GF-D8 (cell line): Measurements from ENCODE around the gene ARHGDIG.
A peak's percentile ranks its signal among the peaks of the same experiment; 100 is the strongest.

Experiments used
- DNase-seq: peaks from one replicate; lab custom pipeline; 2025; lab: John Stamatoyannopoulos, UW

The ARHGDIG gene

DNA sequence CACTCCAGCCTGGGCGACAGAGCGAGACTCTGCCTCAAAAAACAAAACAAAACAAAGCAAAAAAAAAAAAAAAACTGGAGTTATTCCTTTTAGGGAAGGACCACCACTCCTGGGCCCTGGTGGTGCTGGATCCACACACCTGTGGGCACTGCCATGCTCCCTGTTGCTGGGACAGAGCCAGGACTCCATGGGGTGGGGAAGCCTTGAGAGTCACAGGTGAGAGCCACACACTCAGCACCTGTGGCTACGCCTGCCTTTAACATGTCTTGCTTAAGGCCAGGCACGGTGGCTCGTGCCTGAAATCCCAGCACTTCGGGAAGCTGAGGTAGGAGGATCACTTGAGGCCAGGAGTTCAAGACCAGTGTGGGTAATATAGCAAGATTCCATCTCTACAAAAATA lies 20.8 kb downstream of the ARHGDIG start:
- DNase-seq = no peak

DNA sequence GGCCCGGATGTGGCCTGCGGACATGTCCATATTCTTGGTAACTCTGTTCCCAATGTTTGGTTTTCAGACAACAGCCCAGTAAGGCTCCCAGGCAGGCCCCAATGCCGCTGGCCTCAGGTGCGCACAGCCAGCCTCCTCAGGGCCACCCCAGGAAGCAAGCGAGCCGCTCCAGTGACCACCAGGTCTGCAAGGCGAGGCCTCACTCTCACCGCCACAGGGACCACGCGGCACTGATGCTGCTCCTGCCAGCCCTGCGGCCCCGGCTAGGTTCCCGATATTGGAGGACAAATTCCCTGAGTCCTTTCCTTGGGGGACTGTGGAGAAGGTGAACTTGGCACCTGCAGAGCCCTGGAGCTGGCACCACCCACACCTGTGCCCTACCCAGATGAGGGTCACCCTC lies 21.6 kb downstream of the ARHGDIG start:
- DNase-seq = no peak

DNA sequence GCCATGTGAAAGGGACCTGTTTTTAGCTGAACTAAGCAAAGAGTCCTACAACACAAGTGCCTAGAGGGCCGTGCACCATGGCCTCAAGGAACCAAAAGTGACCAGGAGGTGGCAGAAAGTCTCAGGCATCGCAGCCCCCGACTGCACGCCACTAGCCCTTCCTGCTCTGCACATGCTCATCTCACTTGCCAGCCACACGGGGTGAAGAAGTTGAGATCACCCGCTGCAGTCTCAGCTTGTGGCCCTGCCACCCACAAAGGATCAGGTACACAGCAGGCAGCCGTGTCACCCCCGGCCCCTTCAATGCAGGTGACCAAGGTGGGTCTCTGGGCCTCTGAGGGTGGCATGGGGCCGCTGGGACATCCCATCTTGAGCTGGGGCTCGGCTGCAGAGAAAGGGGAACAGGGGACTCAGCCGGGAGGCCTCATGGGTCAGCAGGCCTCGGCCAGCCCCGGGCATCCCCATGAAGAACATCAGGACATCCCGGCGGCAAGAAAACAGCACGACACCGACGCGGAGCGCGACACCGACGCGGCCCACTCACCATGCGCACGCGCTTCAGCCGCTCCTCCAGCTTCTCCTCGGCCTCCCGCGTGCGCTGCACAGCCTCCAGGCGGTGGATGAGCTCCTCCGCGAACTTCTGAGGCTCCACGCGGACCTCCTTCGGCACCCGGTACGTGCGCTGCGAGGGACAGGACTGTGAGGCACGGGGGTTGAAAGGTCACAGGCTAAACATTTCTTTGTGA lies 23.5 kb downstream of the ARHGDIG start:
- no peak for DNase-seq

DNA sequence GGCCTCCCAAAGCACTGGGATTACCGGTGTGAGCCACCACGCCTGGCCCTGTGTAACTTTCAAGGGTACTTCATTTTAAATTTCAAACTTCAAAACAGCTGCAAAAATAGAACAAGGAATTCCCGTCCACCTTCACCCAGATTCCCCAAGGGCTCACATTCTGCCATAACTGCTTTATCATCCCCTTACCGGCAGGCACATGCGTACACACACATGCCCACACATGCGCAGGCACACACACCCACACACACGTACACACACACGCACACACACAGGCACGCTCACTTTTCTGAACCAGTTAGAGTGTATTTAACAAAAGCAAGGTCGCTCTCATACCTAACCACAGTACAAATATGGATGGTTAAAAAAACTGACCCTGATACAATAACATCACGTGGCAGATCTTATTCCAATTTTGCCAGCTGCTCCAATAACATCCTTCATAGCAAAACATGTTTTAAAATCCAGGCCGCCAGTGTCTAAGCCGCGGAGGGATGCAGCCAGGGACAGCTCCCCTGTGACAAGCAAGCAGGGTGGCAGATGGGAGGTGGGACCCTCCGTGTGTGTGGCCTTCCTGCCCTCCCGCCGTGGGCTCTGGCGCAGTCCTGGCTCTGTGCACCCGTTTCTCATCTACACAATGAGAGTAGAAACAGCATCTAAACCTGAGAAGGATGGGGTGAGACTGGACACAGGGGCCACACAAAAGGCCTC lies 25.7 kb downstream of the ARHGDIG start:
- DNase-seq = no peak

DNA sequence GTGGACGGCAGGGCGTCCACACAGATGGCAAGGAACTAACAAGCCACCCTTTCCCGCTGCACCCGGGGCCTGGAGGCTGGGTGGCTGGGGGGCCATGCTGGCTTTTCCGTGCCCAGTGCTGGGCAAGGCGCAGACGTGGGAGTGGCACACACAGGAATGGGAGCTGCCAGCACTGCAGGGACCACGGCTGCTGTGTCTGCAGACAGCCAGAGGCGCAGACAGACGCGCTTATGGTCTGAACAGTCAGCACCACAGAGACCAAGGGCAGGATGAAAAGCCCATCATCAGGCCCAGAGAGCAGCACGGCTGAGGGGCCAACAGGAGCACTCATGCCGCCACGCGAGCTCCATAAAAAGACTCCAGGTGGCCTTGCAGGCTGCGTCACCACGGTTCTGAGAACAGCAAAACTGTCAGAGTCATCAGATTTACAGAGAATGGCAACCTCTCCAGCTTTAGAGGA lies 26.6 kb downstream of the ARHGDIG start:
- DNase-seq = no peak

- DNase-seq = no peak
Observed at GRCh38 chr16:307691-308312, 27.4 kb downstream of the ARHGDIG start.

GRCh38 chr16:309476-309875 lies 29.1 kb downstream of the ARHGDIG start:
- DNase-seq = no peak

DNA sequence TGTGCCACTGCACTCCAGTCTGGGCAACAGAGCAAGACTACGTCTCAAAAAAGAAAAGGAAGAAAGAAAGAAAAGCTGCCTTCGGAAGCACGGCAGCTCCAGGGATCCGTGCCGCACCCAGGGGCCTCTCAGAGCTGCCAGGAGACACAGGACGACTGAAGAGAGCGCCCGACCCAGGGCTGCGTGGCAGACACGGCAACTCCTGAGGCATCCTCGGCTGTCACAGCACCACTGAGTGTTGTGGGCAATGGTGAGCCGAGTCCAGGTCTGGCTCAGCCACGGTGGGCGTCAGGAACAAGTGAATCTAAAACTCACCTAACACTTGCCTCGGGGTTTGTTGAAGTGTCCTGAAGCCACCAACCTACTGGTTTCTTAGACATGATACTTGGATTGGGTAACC lies 31.3 kb downstream of the ARHGDIG start:
- DNase-seq = no peak

DNA sequence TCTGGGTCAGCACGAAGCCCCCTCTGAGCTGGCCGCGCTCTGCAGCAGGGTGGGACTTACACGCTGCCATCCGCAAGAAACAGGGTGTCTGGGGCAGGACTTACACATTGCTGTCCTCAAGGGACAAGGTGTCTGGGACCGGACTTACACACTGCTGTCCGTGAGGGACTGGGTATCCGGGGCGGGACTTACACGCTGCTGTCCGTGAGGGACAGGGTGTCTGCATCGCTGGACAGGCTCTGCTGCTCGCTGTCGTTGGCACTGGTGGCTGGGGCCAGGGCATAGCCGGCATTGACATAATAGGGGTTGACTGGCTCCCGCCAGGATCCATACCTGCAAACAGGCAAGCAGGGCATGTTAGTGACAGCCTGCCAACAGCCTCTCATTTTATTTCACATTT lies 34.0 kb downstream of the ARHGDIG start:
- DNase-seq = no peak

DNA sequence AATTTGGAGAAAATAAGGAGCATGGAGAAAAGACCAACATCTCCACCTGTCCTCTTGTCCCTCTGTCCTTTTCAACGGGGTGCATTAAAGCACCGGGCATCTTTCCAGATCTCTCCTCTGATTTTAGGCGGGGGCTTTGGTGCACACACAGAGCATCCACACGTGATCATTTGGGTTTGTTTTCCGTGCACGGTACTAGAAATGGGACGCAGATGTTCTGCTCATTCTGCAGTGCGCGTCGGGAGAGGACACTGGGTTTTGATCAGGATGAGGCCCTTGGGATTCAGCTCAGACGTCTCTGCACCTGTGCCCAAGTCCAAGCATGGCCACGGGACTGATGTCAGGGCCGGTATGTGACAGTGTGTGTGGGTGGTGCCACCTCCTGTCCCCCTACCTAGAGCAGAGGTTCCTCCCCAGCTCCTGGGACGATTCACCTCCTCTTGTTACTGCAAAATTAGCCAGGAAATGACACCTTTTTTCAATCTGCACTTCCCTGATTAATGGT lies 34.5 kb downstream of the ARHGDIG start:
- no peak for DNase-seq

GRCh38 chr16:316741-317464 lies 36.5 kb downstream of the ARHGDIG start:
- no peak for DNase-seq

DNA sequence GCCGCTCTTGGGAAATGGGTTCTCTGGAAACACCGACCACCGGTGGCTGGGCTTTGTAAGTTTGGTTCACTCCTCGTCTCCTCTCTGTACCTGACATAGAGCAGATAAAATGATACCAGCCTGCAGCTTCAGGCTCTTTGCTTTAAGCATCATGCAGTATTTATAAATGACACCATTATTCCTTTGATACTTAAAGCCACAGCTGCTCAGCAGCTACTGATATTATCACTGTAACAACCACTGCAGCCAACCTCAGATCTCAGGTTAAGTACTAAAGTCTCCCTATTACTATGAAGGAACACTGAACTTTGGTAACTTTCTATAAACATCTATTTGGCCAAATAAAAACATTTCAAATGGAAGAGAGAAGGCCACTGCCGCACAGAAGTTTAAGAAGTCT lies 37.2 kb downstream of the ARHGDIG start:
- no peak for DNase-seq

GRCh38 chr16:318628-319027 lies 38.2 kb downstream of the ARHGDIG start:
- no peak for DNase-seq

DNA sequence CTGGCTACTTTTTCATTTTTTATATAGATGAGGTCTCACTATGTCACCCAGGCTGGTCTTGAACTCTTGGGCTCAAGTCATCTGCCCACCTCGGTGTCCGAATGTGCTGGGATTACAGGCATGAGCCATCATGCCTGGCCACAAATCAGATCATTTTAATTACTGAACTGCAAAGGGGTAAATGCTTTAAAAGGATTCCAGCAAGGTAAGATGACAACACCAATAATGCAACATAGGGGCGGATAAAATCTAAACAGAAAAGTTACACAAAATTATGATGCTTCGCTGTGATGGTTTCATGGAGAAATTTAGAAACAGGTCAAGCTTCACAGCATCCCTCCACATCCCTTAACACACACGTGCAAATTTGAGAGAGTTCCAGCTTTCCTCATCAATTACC lies 39.8 kb downstream of the ARHGDIG start:
- DNase-seq = no peak

- no peak for DNase-seq
Observed at GRCh38 chr16:321532-321931, 41.1 kb downstream of the ARHGDIG start.

GRCh38 chr16:322476-323143 lies 42.2 kb downstream of the ARHGDIG start:
- no peak for DNase-seq

DNA sequence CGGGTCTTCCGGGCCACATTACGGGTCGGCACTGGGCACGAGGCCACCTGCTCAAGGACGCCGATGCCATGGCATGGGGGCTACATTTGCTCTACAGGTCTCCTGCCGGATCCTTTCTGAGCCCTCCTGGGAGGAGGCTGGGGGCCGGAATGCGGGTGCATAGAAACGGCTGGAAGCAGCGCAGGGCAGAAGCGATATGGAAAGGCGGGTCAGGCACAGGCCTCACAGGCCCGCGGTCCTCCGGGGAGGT lies 43.7 kb downstream of the ARHGDIG start:
- no peak for DNase-seq

DNA sequence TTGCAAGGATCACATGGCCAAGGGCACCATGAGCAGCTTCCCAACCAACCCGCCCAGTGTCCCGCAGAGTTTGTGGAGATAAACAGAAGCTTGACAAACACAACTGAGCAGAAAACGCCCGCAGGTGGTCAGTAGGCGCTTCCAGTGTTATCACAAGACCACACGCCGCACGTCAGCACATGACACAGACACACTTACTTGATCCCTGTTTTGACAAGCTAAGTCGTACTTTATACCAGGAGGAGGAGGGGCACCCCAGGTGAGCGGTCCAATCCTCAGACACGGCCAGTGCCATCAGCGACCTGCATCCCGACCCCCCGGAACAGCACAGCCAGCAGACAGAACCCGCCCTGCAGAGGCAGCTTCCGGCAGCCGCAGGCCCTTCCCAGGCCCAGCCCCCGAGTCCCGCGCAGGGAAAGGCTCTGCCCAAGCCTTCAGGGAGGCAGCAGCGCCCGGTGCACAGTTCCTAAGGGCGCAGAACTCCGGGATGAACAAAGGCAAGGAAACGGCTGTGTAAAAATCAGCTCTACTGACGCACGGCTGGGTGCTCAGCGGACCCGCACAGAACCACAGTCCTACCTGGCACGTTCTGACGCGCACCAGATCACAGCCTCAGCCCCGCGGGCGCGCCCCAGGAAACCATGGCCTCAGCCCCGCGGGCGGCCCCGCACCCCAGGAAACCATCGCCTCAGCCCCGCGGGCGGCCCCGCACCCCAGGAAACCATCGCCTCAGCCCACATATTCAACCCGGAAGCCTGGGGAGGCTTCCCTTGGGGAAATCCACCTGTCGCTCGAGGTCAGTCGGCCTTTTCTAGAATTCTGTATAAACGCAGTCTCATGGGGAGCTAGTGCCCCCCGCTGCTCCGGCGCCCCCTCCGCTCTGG lies 44.3 kb downstream of the ARHGDIG start:
- DNase-seq = peak; percentile 16

DNA sequence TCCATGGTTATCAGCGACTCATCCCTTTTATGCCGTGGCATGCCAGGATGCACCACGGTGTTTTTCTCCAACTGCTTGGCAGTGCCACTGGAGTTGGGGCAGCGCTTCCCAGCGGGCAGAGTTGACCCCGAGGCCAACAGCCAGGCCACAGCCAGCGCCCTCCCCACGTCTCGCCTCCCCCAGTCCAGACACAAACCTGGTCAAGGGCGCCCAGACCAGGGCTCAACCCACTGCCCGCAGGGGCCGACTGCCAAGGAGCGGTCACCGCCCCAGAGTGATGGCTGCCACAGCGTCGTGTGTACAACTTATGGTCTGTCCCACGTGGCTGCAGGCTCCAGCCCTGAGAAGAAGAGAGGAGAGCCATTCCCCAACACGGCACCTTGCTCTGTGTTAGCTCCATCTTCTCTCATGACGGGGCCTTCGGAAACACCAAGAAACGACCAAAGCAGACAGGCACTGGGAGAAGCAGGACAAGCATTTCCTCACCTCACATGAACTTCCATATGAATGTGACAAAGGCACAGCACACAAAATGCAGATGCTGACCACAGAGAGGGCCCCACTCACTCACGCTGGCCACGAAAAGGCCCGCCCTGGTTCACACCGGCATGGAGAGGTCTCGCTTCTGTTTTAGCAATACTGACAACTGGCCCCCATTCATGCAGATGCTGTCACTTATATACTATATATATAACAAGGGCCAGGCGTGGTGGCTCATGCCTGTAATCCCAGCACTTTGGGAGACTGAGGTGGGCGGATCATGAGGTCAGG lies 45.2 kb downstream of the ARHGDIG start:
- no peak for DNase-seq

- no peak for DNase-seq
Observed at GRCh38 chr16:330741-331140, 50.4 kb downstream of the ARHGDIG start.
